WERI-Rb-1 (cell line): ENCODE measurements around the gene TTN.

Experiments used
- DNase-seq: peaks from one replicate; pipeline ENCODE4 v3.0.0-alpha.2; 2020
- H3K27ac ChIP-seq: fragments of 250-450 bp; sonication (Bioruptor Pico); 2 replicates; pipeline ENCODE4 v1.5.1; 2020; ENCODE audit warnings: mild to moderate bottlenecking, moderate library complexity
- H3K27me3 ChIP-seq: fragments of 250-450 bp; sonication (Bioruptor Pico); 2 replicates; pipeline ENCODE4 v1.5.1; 2021; ENCODE audit warnings: mild to moderate bottlenecking, low read depth, moderate library complexity; ENCODE audit not compliant: insufficient read depth, severe bottlenecking
- H3K36me3 ChIP-seq: fragments of 250-450 bp; sonication (Bioruptor Pico); 2 replicates; pipeline ENCODE4 v1.5.1; 2020; ENCODE audit warnings: mild to moderate bottlenecking, moderate library complexity
- H3K4me3 ChIP-seq: 2 replicates; pipeline ENCODE4 v1.5.1; 2011; ENCODE audit warnings: low read depth, mild to moderate bottlenecking, control low read depth, low read length
- H3K9me3 ChIP-seq: fragments of 250-450 bp; sonication (Bioruptor Pico); 2 replicates; pipeline ENCODE4 v1.5.1; 2021; ENCODE audit warnings: mild to moderate bottlenecking, moderate library complexity; ENCODE audit not compliant: severe bottlenecking
- CTCF ChIP-seq: IDR thresholded peaks from 2 replicates; pipeline ENCODE4 v1.5.1; 2011; ENCODE audit warnings: low read depth, mild to moderate bottlenecking, control low read depth, inconsistent platforms, low read length

The TTN gene

GRCh38 chr2:178796079-178796677 lies 11.0 kb downstream of the TTN start:
- Histone ChIP-seq H3K36me3 (peaks cover 30% of the 10 kb centered on the region), H3K27ac (no peak overlapping the region), H3K27me3 (no peaks in the 10 kb centered on the region), H3K9me3 (no peaks in the 10 kb centered on the region), H3K4me3 (no peak overlapping the region)
- no peak for TF ChIP-seq CTCF
- DNase-seq = no peak

- Histone ChIP-seq H3K27ac (no peak overlapping the region), H3K4me3 (no peak overlapping the region), H3K36me3 (peaks cover 19% of the 10 kb centered on the region), H3K9me3 (no peaks in the 10 kb centered on the region), H3K27me3 (no peaks in the 10 kb centered on the region)
- no peak for TF ChIP-seq CTCF
- DNase-seq = no peak
Measured at GRCh38 chr2:178787934-178788333, 19.3 kb downstream of the TTN start.

GRCh38 chr2:178787155-178787554 lies 20.1 kb downstream of the TTN start:
- no peak for DNase-seq
- Histone ChIP-seq H3K4me3 (no peak overlapping the region), H3K27ac (no peak overlapping the region), H3K9me3 (no peaks in the 10 kb centered on the region), H3K36me3 (peaks cover 25% of the 10 kb centered on the region), H3K27me3 (no peaks in the 10 kb centered on the region)
- TF ChIP-seq CTCF = no peak

- TF ChIP-seq CTCF = no peak
- peaks cover 20% of the 10 kb centered on the region for H3K36me3 ChIP-seq
Measured at GRCh38 chr2:178783889-178784288, 23.3 kb downstream of the TTN start.

GRCh38 chr2:178782236-178782635 lies 25.0 kb downstream of the TTN start:
- Histone ChIP-seq H3K9me3 (no peaks in the 10 kb centered on the region), H3K36me3 (peaks cover 32% of the 10 kb centered on the region), H3K27me3 (no peaks in the 10 kb centered on the region), H3K4me3 (no peak overlapping the region), H3K27ac (no peak overlapping the region)
- no peak for TF ChIP-seq CTCF
- no peak for DNase-seq

More at GRCh38 chr2:178783889-178784288, 23.3 kb downstream of the TTN start:
- Histone ChIP-seq H3K9me3 (no peaks in the 10 kb centered on the region), H3K27ac (no peak overlapping the region), H3K4me3 (no peak overlapping the region), H3K27me3 (no peaks in the 10 kb centered on the region)
- DNase-seq = no peak

GRCh38 chr2:178777577-178777976 lies 29.6 kb downstream of the TTN start:
- TF ChIP-seq CTCF = no peak
- Histone ChIP-seq H3K4me3 (no peak overlapping the region), H3K27me3 (no peaks in the 10 kb centered on the region), H3K9me3 (no peaks in the 10 kb centered on the region), H3K27ac (no peak overlapping the region), H3K36me3 (peaks cover 54% of the 10 kb centered on the region)
- DNase-seq = no peak
